Endothelial cell of umbilical vein (primary cell): ENCODE results near the gene BCL2L2.

ENCODE experiments used
- CTCF ChIP-seq, 2 donors: IDR thresholded peaks; 1 replicate in 1 of 2; 2 replicates in 1 of 2; pipeline ENCODE4 v1.5.1; 2011; ENCODE audit warnings: low read length in 2 of 2, mild to moderate bottlenecking in 2 of 2, moderate library complexity in 2 of 2, control low read depth in 1 of 2, inconsistent platforms in 1 of 2, low read depth in 1 of 2; ENCODE audit not compliant: insufficient read depth in 1 of 2; ENCODE audit errors: extremely low read depth in 1 of 2
- EZH2 ChIP-seq: IDR thresholded peaks from 2 replicates; pipeline ENCODE4 v1.6.1; 2012; ENCODE audit warnings: borderline replicate concordance, low read depth, mild to moderate bottlenecking, moderate library complexity, low read length, inconsistent platforms; ENCODE audit not compliant: severe bottlenecking
- FOS ChIP-seq: IDR thresholded peaks from 2 replicates; pipeline ENCODE4 v1.6.1; 2011; ENCODE audit warnings: mild to moderate bottlenecking, low read length, moderate library complexity, borderline replicate concordance; ENCODE audit not compliant: insufficient read depth
- GATA2 ChIP-seq: IDR thresholded peaks from 2 replicates; pipeline ENCODE4 v1.7.0; 2011; ENCODE audit warnings: low read depth, mild to moderate bottlenecking, moderate library complexity, mixed read lengths, low read length; ENCODE audit not compliant: insufficient read length, insufficient read depth
- MAX ChIP-seq: IDR thresholded peaks from 2 replicates; pipeline ENCODE4 v1.6.1; 2011; ENCODE audit not compliant: insufficient read depth, insufficient read length
- POLR2A ChIP-seq: IDR thresholded peaks from 2 replicates; pipeline ENCODE4 v1.6.1; 2012; ENCODE audit warnings: low read depth, mild to moderate bottlenecking, control low read depth, low read length
- POLR2AphosphoS5 ChIP-seq: IDR thresholded peaks from 2 replicates; pipeline ENCODE4 v1.6.1; 2012; ENCODE audit warnings: low read depth, mild to moderate bottlenecking, control low read depth, low read length, moderate library complexity; ENCODE audit not compliant: insufficient read depth

- TF ChIP-seq CTCF (IDR thresholded peaks at IDR 0.05; ENCODE audit: extremely low read depth in 1 of 2, insufficient read depth in 1 of 2, low read depth in 1 of 2, low read length in 2 of 2) (no peak), EZH2 (no peak), MAX (no peak), POLR2AphosphoS5 (no peak), POLR2A (no peak), GATA2 (no peak), FOS (no peak)
Measured at GRCh38 chr14:23296012-23296777, 10.4 kb upstream of the BCL2L2 start.
